RWPE2 (cell line): ENCODE data around the gene RNU6-9.

ENCODE experiments used
- ATAC-seq: fragments of 200-7000 bp; cut with Tn5 transposase; 3 replicates; pipeline ENCODE4 v1.9.1; 2021; ENCODE audit warnings: low read depth
- DNase-seq: peaks from one replicate; pipeline ENCODE4 v3.0.0-alpha.2; 2020; ENCODE audit warnings: low spot score
- H3K27ac ChIP-seq: fragments of 450-650 bp; 2 replicates; pipeline ENCODE4 v1.5.1; 2017; ENCODE audit warnings: mild to moderate bottlenecking; ENCODE audit not compliant: poor library complexity, severe bottlenecking
- H3K27me3 ChIP-seq: fragments of 250-450 bp; sonication (Bioruptor Pico); 2 replicates; pipeline ENCODE4 v1.5.1; 2021; ENCODE audit warnings: mild to moderate bottlenecking, moderate library complexity; ENCODE audit not compliant: insufficient read depth, poor library complexity, severe bottlenecking
- H3K36me3 ChIP-seq: fragments of 250-450 bp; sonication (Bioruptor Pico); 2 replicates; pipeline ENCODE4 v1.5.1; 2020; ENCODE audit warnings: low read depth, mild to moderate bottlenecking, moderate library complexity
- H3K4me1 ChIP-seq: fragments of 250-450 bp; sonication (Bioruptor Pico); 2 replicates; pipeline ENCODE4 v1.5.1; 2021; ENCODE audit warnings: mild to moderate bottlenecking, moderate library complexity; ENCODE audit not compliant: insufficient read depth, poor library complexity, severe bottlenecking
- H3K4me3 ChIP-seq: fragments of 250-450 bp; sonication (Bioruptor Pico); 2 replicates; pipeline ENCODE4 v1.5.1; 2021; ENCODE audit warnings: mild to moderate bottlenecking, moderate library complexity; ENCODE audit not compliant: severe bottlenecking
- H3K9me3 ChIP-seq: fragments of 250-450 bp; sonication (Bioruptor Pico); 2 replicates; pipeline ENCODE4 v1.5.1; 2021; ENCODE audit warnings: mild to moderate bottlenecking, moderate library complexity; ENCODE audit not compliant: severe bottlenecking
- CTCF ChIP-seq: fragments of 450-650 bp; IDR thresholded peaks from one replicate; pipeline ENCODE4 v1.5.1; 2017; ENCODE audit warnings: mild to moderate bottlenecking, moderate library complexity; ENCODE audit not compliant: poor library complexity, severe bottlenecking

The RNU6-9 gene

GRCh38 chr19:919199-920050 lies 26.1 kb downstream of the RNU6-9 start:
- Histone ChIP-seq H3K4me3 (no peak overlapping the region), H3K4me1 (no peaks in the 10 kb centered on the region), H3K36me3 (no peaks in the 10 kb centered on the region), H3K9me3 (no peaks in the 10 kb centered on the region), H3K27ac (no peak overlapping the region), H3K27me3 (peaks cover 40% of the 10 kb centered on the region)
- DNase-seq: peak; percentile 57
- peak; percentile 58 for ATAC-seq
- TF ChIP-seq CTCF: no peak

GRCh38 chr19:920051-920864 lies 27.0 kb downstream of the RNU6-9 start:
- ATAC-seq (peak; percentile 23; the same call in 2 of the 3 replicates), DNase-seq (peak; percentile 59)
- H3K36me3 ChIP-seq: no peaks in the 10 kb centered on the region
- H3K9me3 ChIP-seq: no peaks in the 10 kb centered on the region
- H3K4me3 ChIP-seq: no peak overlapping the region
- H3K4me1 ChIP-seq: no peaks in the 10 kb centered on the region
- no peak for TF ChIP-seq CTCF
- peaks cover 40% of the 10 kb centered on the region for H3K27me3 ChIP-seq
- H3K27ac ChIP-seq: no peak overlapping the region

GRCh38 chr19:924553-925086 lies 31.3 kb downstream of the RNU6-9 start:
- Histone ChIP-seq H3K9me3 (no peaks in the 10 kb centered on the region), H3K27me3 (peaks cover 17% of the 10 kb centered on the region), H3K27ac (peak overlapping the region; percentile 70), H3K4me1 (no peaks in the 10 kb centered on the region), H3K36me3 (no peaks in the 10 kb centered on the region), H3K4me3 (peak overlapping the region; percentile 81)
- DNase-seq (no peak), ATAC-seq (no peak)
- TF ChIP-seq CTCF: no peak

GRCh38 chr19:925087-925525 lies 31.8 kb downstream of the RNU6-9 start:
- H3K4me3 ChIP-seq: peak overlapping the region; percentile 81
- no peaks in the 10 kb centered on the region for H3K36me3 ChIP-seq
- peak overlapping the region; percentile 70 for H3K27ac ChIP-seq
- no peak for TF ChIP-seq CTCF
- H3K4me1 ChIP-seq: no peaks in the 10 kb centered on the region
- no peaks in the 10 kb centered on the region for H3K9me3 ChIP-seq
- H3K27me3 ChIP-seq: peaks cover 12% of the 10 kb centered on the region
- DNase-seq (peak; percentile 54), ATAC-seq (peak; percentile 38)
